COLO829 (cell line): ENCODE measurements around the gene HDAC9.

Experiments
- DNase-seq: peaks from one replicate; pipeline ENCODE4 v3.0.0; 2012; ENCODE audit warnings: low spot score

The HDAC9 gene

GRCh38 chr7:18526368-18526878 lies 30.9 kb downstream of the HDAC9 start:
- no peak for DNase-seq

DNA sequence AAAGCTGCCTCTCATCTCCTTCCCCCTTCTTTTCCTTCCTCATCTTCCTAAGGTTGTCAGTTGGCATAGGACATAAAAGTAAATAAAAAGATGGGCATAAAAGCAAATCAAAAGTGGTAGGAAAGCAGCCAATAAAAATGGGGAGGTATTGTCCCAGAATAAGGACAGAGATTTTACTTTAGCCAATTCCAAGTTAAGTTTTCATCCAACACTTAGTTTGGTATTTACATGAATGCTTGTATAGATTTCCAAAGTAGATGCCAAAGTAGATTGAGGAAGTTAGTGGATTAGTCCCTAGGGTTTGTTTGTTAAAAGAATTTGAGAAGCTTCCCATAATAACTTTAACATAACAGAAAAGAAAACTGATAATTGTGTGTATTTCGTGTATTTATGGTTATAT lies 33.7 kb downstream of the HDAC9 start:
- DNase-seq = no peak

DNA sequence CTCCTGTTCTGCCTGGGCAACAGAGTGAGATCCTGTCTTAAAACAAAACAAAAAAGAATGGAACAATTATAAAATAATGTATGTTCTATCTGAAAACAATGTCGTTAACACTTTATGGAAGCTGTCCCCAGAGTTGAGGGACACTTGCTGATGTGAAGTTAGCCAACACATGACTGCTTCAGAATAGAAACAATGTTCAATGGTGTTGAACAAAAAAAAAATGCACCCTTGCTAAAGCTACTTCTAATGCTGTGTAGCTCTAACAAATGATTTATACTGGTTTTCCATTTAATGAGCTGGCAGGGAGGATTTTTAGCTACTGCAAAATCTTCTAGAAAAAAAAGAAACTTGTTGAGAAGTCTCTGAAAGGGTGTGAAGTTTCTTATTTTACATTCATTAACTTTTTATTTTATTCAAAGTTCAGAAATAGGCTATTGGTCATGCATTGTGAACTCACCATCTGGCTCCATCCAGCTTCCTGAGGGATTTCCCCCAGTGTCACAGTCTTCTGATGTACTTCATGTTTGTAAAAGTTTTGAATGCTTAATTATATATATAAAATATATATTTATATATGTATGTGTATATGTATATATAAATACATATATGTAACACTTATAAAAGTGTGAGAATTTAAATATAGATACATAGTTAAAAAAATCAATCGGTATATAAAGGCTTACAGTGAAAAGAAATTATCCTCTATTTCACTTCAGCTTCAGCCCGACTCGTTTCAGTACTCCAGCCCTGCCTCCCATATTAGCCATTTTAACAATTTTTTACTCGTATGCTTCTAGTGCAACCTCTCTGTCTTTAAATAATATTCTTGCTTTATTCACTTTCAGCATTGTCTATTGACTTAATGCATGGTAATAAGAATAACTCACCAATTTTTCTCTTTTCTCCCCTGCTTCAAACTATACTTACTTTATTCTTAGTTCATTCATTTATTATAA lies 35.0 kb downstream of the HDAC9 start:
- no peak for DNase-seq

- no peak for DNase-seq
Measured at GRCh38 chr7:18531539-18531938, 36.0 kb downstream of the HDAC9 start.

- no peak for DNase-seq
Measured at GRCh38 chr7:18532813-18533212, 37.3 kb downstream of the HDAC9 start.

DNA sequence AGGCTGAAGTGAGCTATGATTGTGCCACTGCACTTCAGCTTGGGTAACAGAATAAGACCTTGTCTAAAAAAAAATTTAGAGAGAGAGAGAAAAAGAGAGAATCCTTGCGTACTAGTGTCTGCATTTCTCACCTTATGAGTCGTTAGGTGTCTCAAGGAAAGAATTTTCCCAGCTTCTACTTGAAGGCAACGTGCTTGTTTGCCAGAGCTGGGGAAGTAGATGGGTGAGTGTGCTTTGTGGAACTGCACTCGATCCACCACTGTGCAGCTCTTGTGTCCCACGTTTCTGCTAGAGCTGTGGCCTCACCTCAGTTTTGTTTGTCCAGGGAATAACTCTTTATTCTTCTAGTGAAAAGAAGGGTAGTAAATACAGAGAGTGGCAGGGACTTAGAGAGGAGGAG lies 38.9 kb downstream of the HDAC9 start:
- no peak for DNase-seq

GRCh38 chr7:18535810-18536415 lies 40.4 kb downstream of the HDAC9 start:
- no peak for DNase-seq

DNA sequence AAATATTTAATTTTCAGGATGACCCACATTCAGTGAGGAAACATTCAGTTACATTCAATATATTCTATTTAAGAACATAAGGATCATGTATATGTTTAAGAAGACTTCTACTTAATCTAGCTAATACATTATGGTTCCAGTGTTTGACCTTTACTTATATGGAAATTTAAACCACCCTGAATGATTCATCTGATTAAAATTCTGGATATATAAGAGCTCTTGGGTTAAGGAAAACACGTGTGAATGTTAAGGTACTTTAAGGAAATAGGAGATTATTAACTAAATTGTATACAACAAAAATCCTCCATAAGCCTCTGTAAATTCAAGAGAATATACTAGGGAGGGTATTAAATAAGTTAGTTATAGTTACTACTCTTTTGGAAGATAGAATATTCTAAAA lies 40.9 kb downstream of the HDAC9 start:
- no peak for DNase-seq

- DNase-seq = no peak
Measured at GRCh38 chr7:18538554-18539250, 43.2 kb downstream of the HDAC9 start.

DNA sequence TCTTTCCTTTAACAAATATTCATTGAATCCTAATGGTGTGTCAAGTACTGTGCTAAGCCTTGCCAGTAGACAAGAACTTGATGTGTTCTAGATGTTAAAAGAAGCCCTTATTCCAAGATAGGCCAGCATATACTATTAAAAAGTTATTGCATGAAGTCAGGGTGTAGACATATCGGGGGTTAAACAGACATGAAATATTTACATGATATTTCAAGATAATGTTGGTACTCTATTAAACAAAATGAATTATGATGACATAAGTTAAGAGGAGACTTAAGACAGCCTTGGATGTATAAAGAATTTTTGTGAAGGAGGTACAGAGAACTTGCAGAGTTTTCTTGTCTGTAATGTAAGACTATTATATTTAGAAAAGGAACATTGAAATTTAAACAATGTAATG lies 44.8 kb downstream of the HDAC9 start:
- DNase-seq = no peak

DNA sequence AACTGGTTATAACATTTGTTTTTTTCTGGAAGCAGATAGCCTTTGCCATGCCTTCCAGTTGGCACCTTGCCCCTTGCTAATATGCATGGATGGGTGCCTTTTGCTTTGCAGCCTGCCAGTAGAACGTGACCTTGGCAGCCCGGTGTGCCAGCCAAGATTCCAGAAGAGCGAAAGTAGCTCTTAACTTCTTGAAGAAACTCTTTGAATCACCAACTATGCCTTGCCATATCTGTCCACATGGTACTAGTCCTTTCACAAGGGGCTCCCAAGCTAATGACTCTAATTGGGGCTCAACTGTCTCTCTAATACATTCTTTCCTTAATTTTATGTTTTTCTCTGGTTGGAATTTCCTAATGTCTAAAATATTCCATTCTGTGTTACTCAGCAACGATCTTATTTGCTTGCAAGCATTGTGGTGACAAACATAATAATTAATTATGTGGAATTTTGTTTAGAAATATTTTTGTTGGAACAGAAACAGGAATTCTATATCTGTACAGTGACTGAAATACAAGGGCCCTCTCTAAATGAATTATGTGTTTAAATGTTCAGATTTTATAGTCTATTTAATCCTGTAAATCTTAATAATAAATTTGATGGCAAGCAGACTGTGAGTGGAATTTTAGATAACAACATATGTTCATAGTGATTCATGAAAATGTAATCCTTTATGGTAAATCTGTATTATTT lies 45.8 kb downstream of the HDAC9 start:
- DNase-seq = no peak

DNA sequence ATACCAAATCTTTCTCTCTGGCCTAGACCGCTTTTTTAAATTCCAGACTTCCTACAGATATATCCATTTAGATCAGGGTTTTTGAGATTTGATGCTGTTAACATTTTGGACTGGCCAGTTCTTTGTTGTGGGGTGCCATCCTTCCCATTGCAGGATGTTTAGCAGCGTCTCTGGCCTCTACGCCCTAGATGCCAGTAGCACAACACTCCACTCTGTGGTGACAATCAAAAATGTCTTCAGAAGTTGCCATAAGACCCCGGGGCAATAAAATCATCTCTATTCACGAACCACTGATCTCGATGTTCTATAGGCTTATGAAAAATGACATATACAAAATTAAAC lies 46.3 kb downstream of the HDAC9 start:
- no peak for DNase-seq

DNA sequence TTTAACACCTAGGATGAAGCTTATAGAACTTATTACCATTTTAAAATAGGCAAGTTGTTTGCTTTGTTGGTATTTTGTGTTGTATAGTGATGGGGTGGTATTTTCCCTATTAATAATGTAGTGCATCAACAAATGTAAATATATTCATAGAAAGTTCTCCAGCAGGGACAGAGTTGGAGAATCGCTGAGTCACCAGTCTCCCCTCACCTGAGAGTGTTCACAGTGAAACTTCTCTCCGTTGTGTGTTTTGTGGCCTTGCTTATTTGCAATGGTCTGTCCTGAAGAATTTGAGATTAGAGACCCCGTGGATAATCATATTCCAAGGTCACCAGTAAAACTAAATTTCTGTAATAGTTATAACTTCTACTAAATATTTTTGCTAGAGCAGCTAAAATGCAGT lies 51.0 kb downstream of the HDAC9 start:
- no peak for DNase-seq

GRCh38 chr7:18547509-18548187 lies 52.1 kb downstream of the HDAC9 start:
- DNase-seq = no peak

GRCh38 chr7:18548534-18548933 lies 53.0 kb downstream of the HDAC9 start:
- no peak for DNase-seq

DNA sequence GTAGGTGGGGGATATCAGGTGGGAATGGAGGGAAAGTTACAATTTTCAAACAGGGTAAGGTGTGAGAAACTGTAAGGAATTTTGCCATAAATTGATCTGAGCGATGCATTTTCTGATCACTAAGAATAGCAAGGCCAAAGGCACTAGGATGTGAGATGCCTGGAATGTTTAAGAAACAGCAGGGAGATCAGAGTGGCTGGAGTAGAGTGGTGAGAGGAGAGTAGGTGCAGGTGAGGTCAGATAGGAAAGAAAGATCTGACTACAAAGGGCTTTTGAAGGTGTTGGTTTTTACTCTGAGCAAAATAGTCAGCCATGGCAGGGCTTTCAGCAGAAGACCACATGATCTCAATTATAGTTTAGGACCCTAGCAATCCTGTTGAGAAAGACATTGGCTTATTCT lies 55.0 kb downstream of the HDAC9 start:
- DNase-seq = no peak

- no peak for DNase-seq
Measured at GRCh38 chr7:18552316-18552916, 56.9 kb downstream of the HDAC9 start.

DNA sequence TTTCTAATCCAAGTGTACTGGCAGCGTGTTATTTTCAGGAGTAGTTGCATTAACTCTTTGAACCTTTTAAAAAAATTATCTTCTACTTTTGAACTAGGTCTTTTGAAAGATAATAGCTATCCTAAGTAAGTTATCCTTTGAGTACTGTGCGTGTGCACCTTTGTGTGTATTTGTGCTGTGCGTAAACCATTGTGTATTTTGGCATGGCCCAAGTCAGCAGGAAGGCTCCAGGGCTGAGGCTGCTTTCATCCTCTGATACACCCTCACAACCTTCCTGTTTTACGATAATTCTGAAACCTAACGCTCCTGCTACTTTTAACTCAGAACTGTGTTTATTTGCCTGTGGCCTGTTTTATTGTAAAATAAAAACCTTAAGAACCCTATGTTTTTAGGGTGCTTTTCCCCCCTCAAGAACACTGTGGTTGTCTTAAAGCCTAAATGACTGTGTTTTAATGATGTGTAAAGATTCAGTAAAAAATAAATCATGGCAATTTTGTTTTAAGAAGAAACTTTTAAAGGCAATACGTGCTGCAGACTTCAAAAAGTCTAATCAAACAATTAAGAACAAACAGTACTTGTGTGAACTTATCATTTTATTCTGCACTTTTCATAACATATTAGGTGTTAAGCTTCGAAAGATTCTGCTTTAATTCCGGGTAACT lies 57.5 kb downstream of the HDAC9 start:
- DNase-seq = no peak

- no peak for DNase-seq
Measured at GRCh38 chr7:18553605-18554003, 58.1 kb downstream of the HDAC9 start.

GRCh38 chr7:18555120-18555519 lies 59.6 kb downstream of the HDAC9 start:
- DNase-seq = no peak

- DNase-seq = no peak
Measured at GRCh38 chr7:18555968-18556367, 60.4 kb downstream of the HDAC9 start.
